CD14-positive monocyte (primary cell): Measurements from ENCODE around the gene CAMKK1. TPM values are rescaled to one million over a fixed set of nuclear protein-coding genes. Genes with fewer than 3 reads are reported as not detected.

ENCODE experiments used
- DNase-seq, 3 donors: peaks; one replicate each; pipeline ENCODE4 v3.0.0-alpha.2; 2011 to 2022
- H2AFZ ChIP-seq: 2 replicates; pipeline ENCODE4 v1.6.0; 2012; ENCODE audit warnings: mild to moderate bottlenecking, low read depth, low read length, inconsistent platforms; ENCODE audit not compliant: insufficient read depth, poor library complexity, severe bottlenecking
- H3K27ac ChIP-seq, 2 donors: 1 replicate in 1 of 2; 2 replicates in 1 of 2; pipeline ENCODE4 v1.5.1; 2012 to 2013; ENCODE audit warnings: low read length in 2 of 2, control low read depth in 1 of 2, inconsistent platforms in 1 of 2, low read depth in 1 of 2, mild to moderate bottlenecking in 1 of 2
- H3K27me3 ChIP-seq, 2 donors: one replicate each; pipeline versions ENCODE4 v1.6.0 to v1.6.1; 2011 to 2013; ENCODE audit warnings: low read length in 2 of 2; ENCODE audit not compliant: control insufficient read depth in 2 of 2, insufficient read depth in 2 of 2
- H3K36me3 ChIP-seq, 2 donors: replicated peaks in 1 of 2; 1 replicate in 1 of 2; 2 replicates in 1 of 2; pipeline versions ENCODE4 v1.5.1 to v1.6.1; 2012 to 2013; ENCODE audit warnings: low read length in 2 of 2, control low read depth in 1 of 2, inconsistent platforms in 1 of 2, mild to moderate bottlenecking in 1 of 2; ENCODE audit not compliant: insufficient read depth in 2 of 2, control insufficient read depth in 1 of 2
- H3K4me1 ChIP-seq, 2 donors: 1 replicate in 1 of 2; 2 replicates in 1 of 2; pipeline versions ENCODE4 v1.5.1 to v1.6.1; 2012 to 2013; ENCODE audit warnings: low read length in 2 of 2, control low read depth in 1 of 2, inconsistent platforms in 1 of 2, mild to moderate bottlenecking in 1 of 2, moderate library complexity in 1 of 2; ENCODE audit not compliant: insufficient read depth in 2 of 2, control insufficient read depth in 1 of 2
- H3K4me2 ChIP-seq: replicated peaks from 2 replicates; pipeline ENCODE3; 2012; ENCODE audit warnings: low read length, moderate library complexity, mild to moderate bottlenecking; ENCODE audit not compliant: poor library complexity, severe bottlenecking; ENCODE audit errors: extremely low read depth
- H3K4me3 ChIP-seq, 3 experiments: fragments of 200-600 bp in 1 of 3; sonication (generic) in 1 of 3; replicated peaks in 1 of 3; 1 replicate in 2 of 3; 2 replicates in 1 of 3; pipeline ENCODE4 v1.5.1; 2011 to 2013; ENCODE audit warnings: low read length in 3 of 3, mild to moderate bottlenecking in 3 of 3, control low read depth in 2 of 3, low read depth in 2 of 3, inconsistent platforms in 1 of 3, moderate library complexity in 1 of 3
- H3K79me2 ChIP-seq: 2 replicates; pipeline ENCODE4 v1.6.0; 2012; ENCODE audit warnings: mild to moderate bottlenecking, control low read depth, inconsistent platforms, low read length, moderate library complexity; ENCODE audit not compliant: insufficient read depth
- H3K9ac ChIP-seq: 2 replicates; pipeline ENCODE4 v1.6.0; 2017; ENCODE audit warnings: low read length, mild to moderate bottlenecking; ENCODE audit not compliant: insufficient read depth, poor library complexity, severe bottlenecking
- H3K9me3 ChIP-seq, 2 donors: replicated peaks in 1 of 2; 1 replicate in 1 of 2; 2 replicates in 1 of 2; pipeline versions ENCODE4 v1.5.1 to v1.6.1; 2012 to 2013; ENCODE audit warnings: low read length in 2 of 2, control low read depth in 1 of 2; ENCODE audit not compliant: control insufficient read depth in 1 of 2, insufficient read depth in 1 of 2
- H4K20me1 ChIP-seq: 2 replicates; pipeline ENCODE4 v1.6.0; 2012; ENCODE audit warnings: mild to moderate bottlenecking, low read length, control low read depth, moderate library complexity; ENCODE audit not compliant: insufficient read depth
- H3K27ac Mint-ChIP-seq, 7 donors: one replicate each; pipeline ENCODE4 v1.8.0; 2020; ENCODE audit warnings: mild to moderate bottlenecking in 7 of 7, mixed read lengths in 7 of 7, moderate library complexity in 6 of 7, inconsistent platforms in 2 of 7
- H3K27me3 Mint-ChIP-seq, 3 donors: one replicate each; pipeline ENCODE4 v1.8.0; 2021 to 2022; ENCODE audit warnings: low read depth in 3 of 3, mild to moderate bottlenecking in 3 of 3, mixed read lengths in 3 of 3, moderate library complexity in 3 of 3, inconsistent platforms in 1 of 3
- H3K36me3 Mint-ChIP-seq, 2 donors: one replicate each; pipeline ENCODE4 v1.8.0; 2020; ENCODE audit warnings: mixed read lengths in 2 of 2, inconsistent platforms in 1 of 2, mild to moderate bottlenecking in 1 of 2
- H3K4me1 Mint-ChIP-seq: one replicate; pipeline ENCODE4 v1.8.0; 2020; ENCODE audit warnings: mild to moderate bottlenecking, mixed read lengths
- H3K4me3 Mint-ChIP-seq, 2 donors: one replicate each; pipeline ENCODE4 v1.8.0; 2020; ENCODE audit warnings: mild to moderate bottlenecking in 2 of 2, mixed read lengths in 2 of 2, moderate library complexity in 1 of 2
- H3K9me3 Mint-ChIP-seq, 7 donors: one replicate each; pipeline ENCODE4 v1.8.0; 2020 to 2022; ENCODE audit warnings: mixed read lengths in 7 of 7, mild to moderate bottlenecking in 6 of 7, moderate library complexity in 6 of 7, inconsistent platforms in 2 of 7
- CTCF ChIP-seq: fragments of 200-600 bp; IDR thresholded peaks from one replicate; pipeline ENCODE4 v1.8.0; 2022; ENCODE audit warnings: antibody characterized with exemption, mild to moderate bottlenecking
- WGBS: methylation state at CpG from one replicate; pipeline ENCODE4 v1.1.5; 2013; ENCODE audit warnings: missing lambda C conversion rate; ENCODE audit not compliant: insufficient coverage; 5-methylcytosine and 5-hydroxymethylcytosine counted together
- intact Hi-C, 2 donors: fragments of 100-400 bp; cut with micrococcal nuclease; formaldehyde crosslinking; loops; one replicate each; pipeline versions ENCODE4 v1.15.0 to v1.15.1; 2023
- polyA plus RNA-seq, 3 donors: library from polyadenylated mRNA; depleted of rRNA in 1 of 3; unstranded in 2 of 3; stranded (reverse) in 1 of 3; fragments of 300-500 nt in 2 of 3; fragments of >200 nt in 1 of 3; fragmentation: Illumina TruSeq in 2 of 3; gene quantifications; 1 replicate in 2 of 3; 2 replicates in 1 of 3; pipeline ENCODE4 v1.2.3, GENCODE V29; 2012 to 2021

CAMKK1 gene
- polyA plus RNA-seq, 3 donors = 0.74 to 24.1 (median 1.5) TPM

- H3K27ac ChIP-seq = no peak overlapping the region
- H3K4me3 ChIP-seq = no peak overlapping the region
- no peak overlapping the region for H3K4me3 Mint-ChIP-seq
- H3K4me1 Mint-ChIP-seq = peaks cover 27% of the 10 kb centered on the region
- peak overlapping the region in 2 of 7 donors; percentile 57 to 62 for H3K27ac Mint-ChIP-seq
- no peak overlapping the region for H3K9ac ChIP-seq
- H3K79me2 ChIP-seq = peaks cover 28% of the 10 kb centered on the region
- peaks cover 6 to 13% (median 7%) of the 10 kb centered on the region in 3 donors for H3K27me3 Mint-ChIP-seq
- peaks cover 16 to 20% of the 10 kb centered on the region in 2 donors for H3K4me1 ChIP-seq
- H3K36me3 Mint-ChIP-seq = peaks cover 4 to 11% of the 10 kb centered on the region in 2 donors
- peaks cover 0 to under 1% of the 10 kb centered on the region in 2 donors for H3K36me3 ChIP-seq
- peaks cover 15% of the 10 kb centered on the region for H4K20me1 ChIP-seq
- no peak overlapping the region for H3K4me2 ChIP-seq
- no peak for TF ChIP-seq CTCF
- H3K9me3 Mint-ChIP-seq = peaks cover 0 to 2% (median 0%) of the 10 kb centered on the region in 7 donors
- DNase-seq = peak in 2 of 3 donors; percentile 8 to 46
- peak overlapping the region; percentile 41 for H2AFZ ChIP-seq
- WGBS = 52% methylated on average over 6 of the region's 9 CpGs
- intact Hi-C loops = loop anchor here (5.0 to 10.0 kb wide), 3 partner anchors 44 to 801 kb away; partner anchors contain the start of gene CAMKK1 (in 2 of the 2)
- no peaks in the 10 kb centered on the region for H3K27me3 ChIP-seq
- H3K9me3 ChIP-seq = no peaks in the 10 kb centered on the region
Observed at GRCh38 chr17:3848229-3848835, 44.5 kb downstream of the CAMKK1 start.

- Mint-ChIP-seq H3K27ac (no peak overlapping the region), H3K27me3 (peaks cover 4 to 13% (median 7%) of the 10 kb centered on the region in 3 donors), H3K9me3 (no peaks in the 10 kb centered on the region), H3K4me3 (no peak overlapping the region), H3K36me3 (peaks cover 9 to 22% of the 10 kb centered on the region in 2 donors), H3K4me1 (peaks cover 27% of the 10 kb centered on the region)
- no peak overlapping the region for H2AFZ ChIP-seq
- whole genome bisulfite sequencing = 97% methylated on average over 6 of the region's 9 CpGs
- no peak overlapping the region for H3K4me2 ChIP-seq
- no peak overlapping the region for H3K9ac ChIP-seq
- no peaks in the 10 kb centered on the region for H3K27me3 ChIP-seq
- no peak overlapping the region for H3K27ac ChIP-seq
- TF ChIP-seq CTCF = no peak
- no peak overlapping the region for H3K4me3 ChIP-seq
- peaks cover 39% of the 10 kb centered on the region for H3K79me2 ChIP-seq
- H3K4me1 ChIP-seq = peaks cover 16 to 20% of the 10 kb centered on the region in 2 donors
- H3K9me3 ChIP-seq = no peaks in the 10 kb centered on the region
- H3K36me3 ChIP-seq = peaks cover 5 to 12% of the 10 kb centered on the region in 2 donors
- intact Hi-C loops = loop anchor here (5.0 to 10.0 kb wide), 3 partner anchors 45 to 800 kb away; partner anchors contain the start of gene CAMKK1 (in 2 of the 2)
- DNase-seq = no peak
- H4K20me1 ChIP-seq = peaks cover 19% of the 10 kb centered on the region
Observed at GRCh38 chr17:3847165-3847670, 45.6 kb downstream of the CAMKK1 start.
